ENCODE results near the gene AXIN2.
"Not testable (repeated sequence)": the region's sequence is repeated elsewhere in the genome, so short reads cannot be mapped to it uniquely, and the experiment has no call there.

AXIN2 gene

DNA sequence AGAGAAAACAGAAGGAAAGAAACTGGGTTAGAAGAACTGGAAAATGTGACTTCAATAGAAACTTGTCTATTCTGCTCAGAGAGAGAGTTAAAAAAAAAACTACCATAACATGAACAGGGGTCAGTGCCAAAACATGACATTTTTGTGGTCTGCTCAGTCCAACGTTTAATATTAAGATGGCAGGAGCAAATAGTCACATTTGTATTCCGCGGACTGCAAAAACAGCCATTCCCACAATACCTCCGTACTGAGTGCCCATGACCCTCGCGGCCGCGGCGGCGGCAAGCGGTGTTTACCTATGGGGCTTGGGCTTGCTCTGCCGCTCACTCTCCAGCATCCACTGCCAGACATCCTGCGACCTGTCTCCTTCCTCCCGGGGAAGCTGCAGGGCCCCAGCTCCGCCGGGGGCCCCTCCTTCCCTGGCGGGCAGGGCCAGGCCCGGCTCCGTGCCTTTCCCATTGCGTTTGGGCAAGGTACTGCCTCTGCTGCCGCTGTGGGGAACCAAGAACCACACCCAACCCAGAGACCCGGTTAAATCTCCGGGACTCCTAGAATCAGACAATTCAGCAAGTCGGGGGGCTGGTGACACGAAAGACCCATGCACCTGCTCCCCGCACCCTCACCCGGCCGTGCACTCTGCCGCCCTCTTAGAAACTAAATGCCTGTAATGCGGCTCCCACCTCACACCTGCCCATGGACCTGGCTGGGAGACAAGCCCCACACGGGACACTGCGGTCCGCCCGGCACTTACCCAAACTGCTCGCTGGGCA, 24.7 kb downstream of the AXIN2 start:
- no peak for DNase-seq

DNA sequence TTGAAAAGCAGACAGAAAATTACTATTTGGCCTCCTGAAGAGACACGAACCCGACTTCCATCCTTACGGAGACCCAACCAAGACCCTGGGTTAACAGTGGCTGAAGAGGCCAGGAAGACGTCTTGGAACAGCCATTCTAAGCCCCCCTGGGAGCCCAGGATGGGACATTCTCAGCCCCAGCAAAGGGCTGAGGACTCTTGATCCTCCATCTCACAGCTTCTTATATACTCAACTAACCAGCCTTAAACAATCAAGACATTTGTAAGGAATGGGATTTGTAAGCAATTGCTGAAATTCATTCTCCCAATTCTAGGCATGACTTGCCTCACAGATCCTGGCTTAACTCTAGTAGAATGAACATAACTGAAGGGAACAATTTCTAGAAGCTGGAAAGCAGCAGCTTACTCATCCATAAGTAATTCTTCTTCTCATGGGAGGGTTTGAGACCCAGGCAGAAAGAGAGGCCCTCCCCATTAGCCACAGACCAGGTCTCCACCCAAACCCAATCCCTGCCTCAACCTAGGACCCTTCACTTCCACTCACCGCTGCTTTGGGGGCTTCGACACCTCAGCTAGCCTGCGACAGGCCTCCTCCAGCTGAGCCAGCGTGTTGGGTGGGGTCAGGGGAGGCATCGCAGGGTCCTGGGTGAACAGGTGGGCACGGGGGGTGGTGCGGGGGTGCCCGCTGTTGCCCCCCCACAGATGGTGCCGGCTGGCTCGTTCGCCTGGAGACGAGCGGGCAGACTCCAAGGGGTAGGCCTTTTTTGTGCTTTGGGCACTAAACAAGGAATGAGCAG, 25.5 kb downstream of the AXIN2 start:
- no peak for DNase-seq

DNA sequence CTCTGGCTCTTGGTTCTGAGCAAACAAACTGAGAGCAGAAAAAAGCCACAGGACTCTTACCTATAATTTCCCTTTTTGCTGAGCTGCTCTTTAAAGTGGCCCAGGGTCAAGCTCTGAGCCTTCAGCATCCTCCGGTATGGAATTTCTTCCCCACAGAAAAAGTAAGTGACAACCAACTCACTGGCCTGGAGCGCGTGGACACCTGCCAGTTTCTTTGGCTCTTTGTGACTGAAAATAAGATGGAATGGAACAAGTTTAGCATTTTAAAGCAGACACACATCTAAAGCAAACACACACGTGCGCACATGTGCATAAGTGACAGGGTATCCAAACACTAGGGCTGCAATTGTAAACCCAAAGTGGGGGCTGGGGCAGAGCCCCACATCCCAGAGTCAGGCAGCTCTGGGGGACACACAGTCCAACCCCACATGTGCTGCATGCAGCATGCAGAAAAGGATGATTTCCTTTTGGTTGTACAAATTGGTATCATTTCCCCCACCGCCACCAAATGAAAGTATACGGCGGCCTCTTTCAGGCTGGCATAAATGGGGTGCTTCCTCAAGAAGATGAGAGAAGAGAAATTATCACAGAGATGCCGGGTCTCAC, 27.5 kb downstream of the AXIN2 start:
- DNase-seq: no peak

DNA sequence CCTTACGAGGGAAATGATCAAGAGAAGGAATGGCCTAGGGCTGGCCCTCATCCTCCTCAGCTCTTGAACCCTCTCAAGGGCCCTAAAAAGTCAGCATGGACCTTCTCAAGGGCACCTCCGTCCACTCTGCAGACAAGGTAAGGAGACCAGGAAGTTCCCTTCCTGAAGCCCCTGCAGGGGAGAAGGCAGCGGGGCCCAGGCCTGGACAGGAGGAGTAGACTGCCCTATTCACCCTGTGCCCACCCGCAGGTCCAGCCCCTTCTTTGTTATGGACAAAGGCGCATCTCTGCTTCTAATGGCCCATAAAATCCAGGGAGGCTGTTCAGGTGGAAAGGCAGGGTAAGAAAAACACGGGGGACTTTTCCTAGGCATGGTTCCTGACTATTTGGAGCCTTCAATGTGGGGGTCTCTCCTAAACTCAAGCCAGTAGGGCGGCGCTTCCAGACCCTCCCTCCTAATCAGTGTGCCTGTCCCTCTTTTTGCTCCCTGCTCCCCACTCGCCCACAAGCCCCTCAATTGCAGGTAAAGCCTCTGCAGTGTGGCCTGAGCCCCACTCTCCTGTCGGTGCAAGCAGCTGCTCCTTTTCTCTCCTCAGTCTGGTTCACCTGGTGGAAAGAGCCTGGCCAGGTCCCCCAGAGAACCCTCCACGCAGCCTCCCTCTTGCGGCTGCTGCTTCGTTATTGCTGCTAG, 28.2 kb downstream of the AXIN2 start:
- DNase-seq: no peak

DNA sequence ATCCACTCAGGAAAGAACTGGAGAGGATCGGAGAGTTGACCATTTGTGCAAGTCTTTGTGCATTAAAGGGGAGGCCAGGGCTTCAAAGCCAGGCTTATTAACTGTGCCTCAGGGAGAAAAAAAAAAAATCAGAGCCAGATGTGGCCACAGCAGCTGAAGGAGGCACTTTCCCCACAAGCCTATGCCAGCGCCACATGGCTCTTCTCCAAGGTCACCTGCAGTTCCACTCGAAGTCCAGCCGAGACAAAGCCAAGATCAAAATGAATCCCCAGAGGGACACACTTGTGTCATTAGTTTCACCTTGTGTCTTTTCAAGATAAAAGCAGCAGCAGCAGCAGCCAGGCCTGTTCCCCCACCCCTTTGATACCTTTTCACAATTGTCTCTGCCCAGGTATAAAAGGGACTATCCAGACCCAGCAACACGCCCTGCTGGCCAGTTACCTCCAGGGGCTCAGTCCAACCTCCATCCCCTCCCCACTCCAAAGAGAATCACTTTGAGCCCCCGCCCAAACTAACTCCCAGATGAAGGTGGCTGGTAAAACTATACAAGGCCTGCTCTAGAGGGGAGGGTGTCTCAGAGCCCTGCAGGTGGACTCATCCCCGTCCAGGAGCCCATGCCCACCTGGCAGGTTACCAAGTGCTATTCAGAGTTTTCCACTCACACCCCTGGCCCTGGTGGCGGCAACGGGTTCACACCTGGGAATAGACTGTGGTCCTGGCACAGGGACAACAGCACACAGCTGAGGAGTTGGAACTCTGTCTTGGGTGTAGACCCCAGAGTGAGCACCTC, 29.2 kb downstream of the AXIN2 start:
- DNase-seq: no peak

DNA sequence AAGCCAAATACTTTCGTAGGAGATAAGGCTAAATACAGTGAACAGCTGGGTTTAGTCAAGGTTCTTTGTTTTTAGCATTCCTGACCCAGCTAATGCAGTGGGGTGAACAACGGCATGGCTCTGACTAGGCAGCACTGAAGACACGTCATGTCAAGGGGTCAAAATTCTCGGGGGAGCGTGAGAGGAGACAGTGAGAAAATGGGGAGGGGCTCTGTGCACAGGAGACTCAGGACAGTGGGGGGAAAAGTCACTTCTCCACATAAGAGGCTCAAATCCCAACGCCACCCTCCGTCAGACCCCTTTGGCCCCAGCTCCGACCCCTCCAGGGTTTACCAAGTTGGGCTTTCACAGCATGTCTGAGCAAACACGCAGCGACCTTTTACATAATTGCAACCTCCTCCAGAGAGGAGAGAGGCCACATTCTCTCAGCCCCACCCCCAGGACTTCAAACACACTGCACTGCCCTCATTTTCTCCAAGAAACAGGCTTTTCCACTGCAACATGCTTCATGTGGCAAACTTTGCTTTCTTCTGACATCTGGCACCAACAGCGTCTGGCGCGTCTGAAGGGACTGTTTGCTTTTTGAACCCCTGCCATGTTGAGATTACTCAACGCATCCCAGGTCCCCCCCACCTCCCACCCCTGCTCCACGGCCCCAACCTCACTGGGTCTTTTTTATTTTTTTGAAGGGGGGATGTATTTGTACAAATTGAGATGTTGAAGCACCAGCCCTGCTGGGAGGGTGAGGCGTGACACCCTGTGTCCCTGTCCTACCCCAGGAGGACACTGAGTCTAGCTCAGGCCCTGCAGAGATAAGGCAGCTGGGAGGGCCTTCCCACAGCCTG, 30.0 kb downstream of the AXIN2 start:
- no peak for DNase-seq

DNA sequence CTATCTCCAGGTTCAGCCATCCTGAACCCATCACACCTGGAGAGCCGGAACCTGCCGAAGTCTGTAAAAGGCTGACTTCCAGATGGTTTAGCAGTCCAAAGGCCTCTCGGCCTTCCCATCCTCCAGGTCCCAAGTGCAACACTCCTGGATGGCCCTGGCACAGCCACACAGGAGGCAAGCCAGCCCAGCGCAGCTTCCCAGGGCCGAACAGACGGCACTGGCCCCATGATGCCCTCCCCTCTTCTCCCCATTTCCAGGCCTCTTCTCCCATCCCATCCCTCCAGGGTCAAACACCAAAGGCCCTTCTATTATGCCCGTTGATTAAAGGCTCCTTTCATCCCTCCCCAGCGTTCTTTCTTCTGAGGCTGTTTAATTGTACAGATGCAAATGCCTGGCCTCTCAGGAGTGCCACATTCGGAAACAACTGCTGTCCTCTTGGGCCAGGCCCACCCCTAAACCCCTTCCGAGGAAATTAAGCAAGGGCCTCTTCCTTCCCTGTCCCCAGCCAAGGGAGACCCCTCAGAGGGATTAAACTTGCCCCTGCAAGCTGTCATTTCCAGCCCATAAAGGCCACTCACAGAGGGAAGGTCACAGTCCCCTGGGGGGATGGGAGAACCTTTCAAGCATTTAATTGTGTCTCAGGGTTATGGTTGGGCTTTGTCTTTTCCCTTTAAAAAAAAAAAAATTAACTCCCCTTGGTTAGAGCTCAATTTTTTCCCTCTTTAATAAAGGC, 30.8 kb downstream of the AXIN2 start:
- no peak for DNase-seq

DNA sequence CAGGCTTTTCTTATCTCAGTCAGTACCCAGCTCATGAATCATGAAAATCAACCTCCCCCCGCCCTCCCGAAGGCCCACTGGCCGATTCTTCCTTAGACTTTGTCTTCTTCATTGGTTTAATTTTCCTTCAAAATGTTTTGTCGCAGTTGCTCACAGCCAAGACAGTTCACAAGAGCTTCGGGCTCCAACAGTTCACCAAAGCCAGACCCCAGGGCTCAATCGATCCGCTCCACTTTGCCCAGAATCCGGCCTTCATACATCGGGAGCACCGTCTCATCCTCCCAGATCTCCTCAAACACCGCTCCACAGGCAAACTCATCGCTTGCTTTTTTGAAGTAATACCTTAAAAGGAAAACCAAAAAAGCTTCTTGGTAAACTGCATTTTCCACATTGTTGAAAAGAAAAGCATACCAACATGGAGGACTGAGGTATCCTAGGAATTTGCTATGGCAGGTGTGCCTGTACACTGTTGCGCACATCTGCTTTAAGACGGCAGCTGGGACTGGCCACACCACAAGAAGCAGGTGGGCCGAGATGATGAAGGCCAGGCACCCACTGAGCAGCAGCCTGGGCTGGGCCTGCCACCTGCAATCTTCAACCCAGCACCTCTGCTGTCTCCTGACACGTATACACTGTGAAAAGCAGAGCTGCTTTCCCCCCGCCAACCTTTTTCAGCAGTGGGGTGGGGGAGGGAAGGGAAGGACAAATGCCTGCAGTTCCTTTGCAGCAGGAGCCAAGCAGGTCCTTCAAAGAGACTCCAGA, 31.5 kb downstream of the AXIN2 start:
- DNase-seq: no peak

DNA sequence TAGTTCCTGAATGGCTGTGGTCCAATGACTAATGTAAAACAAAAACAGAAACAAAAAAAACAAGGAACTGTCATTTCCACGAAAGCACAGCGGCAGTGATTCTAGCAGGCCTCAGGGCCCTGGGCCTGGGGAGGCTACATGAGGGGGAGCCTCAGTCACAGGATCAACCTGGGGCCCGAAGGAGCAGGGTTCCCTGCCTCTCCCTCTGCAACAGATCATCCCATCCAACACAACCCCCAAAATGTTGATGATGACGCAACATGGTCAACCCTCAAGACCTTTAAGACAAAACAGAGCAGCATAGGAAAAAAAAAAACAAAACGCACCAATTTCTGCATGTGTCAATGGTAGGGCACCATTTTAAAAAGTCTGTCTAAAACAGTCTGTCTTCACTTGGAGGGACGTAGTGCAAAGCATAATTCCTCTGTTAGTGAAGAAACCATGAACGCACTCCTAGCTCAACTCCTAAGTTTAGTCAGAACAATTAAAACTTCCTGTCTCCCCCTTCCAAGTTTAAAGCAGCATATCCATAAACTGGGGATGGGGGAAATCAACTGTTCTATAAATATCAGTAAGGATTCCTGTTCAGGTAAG, 32.3 kb downstream of the AXIN2 start:
- no peak for DNase-seq

DNA sequence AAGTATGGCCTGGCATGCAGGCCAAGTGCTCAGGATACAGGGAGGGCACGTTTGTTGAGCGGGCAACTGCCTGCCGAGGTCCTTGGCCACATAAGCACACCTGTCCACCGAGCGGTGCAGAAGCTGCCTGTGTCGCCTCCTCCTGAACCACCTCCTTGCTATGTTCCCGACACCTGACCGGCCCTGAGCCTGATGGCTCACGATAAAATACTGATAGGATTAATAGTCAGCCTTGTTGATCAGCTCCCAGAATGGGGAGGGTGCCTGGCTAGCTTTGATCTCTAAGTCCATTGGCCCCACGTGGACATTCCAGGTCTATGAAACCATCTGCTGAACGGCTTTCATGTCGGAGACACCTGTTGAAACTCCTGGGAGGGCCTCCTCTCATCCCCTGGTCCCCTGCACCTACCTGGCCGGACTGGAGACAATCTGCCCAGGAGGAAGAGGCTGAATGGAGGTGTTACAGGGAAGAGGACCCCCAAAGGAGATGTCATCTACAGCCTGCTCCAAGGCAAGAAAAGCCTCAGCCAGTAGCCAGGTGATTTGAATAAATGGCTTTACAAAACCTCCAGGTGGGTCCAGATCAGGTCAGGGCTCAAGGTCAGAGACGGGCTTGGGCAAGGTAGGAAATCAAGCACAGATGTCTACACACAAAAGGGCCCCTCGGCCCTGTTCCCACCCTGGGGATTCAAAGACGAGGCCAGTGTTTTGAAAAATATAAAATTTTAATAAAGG, 33.4 kb downstream of the AXIN2 start:
- no peak for DNase-seq

DNA sequence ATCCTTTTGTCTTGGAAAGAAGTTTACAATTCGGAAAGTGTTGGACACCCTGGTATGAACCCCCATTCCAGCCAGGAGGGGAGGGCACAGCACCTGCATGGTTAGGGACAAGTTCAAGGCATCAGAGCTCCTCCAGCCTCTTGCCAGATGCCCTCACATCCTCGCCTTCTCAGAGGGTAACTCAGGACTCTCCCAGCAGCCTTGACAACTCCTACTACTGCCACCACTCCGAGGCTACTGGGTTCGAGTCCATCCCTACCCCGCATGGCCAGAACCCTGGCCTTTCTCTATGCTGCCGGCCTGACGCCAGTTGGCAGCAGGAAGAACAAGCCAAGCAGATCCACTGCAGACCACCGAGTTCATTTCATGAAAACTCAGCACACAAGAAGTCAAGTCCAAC, 34.1 kb downstream of the AXIN2 start:
- no peak for DNase-seq

DNA sequence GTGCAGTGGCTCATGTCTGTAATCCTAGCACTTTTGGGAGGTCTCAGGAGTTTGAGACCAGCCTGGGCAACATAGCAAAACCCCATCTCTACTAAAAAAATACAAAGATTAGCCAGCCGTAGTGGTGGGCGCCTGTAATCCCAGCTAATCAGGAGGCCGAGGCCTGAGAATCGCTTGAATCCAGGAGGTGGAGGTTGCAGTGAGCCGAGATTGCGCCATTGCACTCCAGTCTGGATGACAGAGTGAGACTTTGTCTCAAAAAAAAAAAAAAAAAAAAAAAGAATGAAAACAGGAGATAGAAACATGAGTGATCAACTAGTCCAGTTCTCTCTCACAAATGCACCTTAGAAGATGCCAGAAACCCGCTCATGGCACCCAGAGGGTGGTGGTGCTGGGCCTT, 34.6 kb downstream of the AXIN2 start:
- DNase-seq: not testable (repeated sequence)

DNA sequence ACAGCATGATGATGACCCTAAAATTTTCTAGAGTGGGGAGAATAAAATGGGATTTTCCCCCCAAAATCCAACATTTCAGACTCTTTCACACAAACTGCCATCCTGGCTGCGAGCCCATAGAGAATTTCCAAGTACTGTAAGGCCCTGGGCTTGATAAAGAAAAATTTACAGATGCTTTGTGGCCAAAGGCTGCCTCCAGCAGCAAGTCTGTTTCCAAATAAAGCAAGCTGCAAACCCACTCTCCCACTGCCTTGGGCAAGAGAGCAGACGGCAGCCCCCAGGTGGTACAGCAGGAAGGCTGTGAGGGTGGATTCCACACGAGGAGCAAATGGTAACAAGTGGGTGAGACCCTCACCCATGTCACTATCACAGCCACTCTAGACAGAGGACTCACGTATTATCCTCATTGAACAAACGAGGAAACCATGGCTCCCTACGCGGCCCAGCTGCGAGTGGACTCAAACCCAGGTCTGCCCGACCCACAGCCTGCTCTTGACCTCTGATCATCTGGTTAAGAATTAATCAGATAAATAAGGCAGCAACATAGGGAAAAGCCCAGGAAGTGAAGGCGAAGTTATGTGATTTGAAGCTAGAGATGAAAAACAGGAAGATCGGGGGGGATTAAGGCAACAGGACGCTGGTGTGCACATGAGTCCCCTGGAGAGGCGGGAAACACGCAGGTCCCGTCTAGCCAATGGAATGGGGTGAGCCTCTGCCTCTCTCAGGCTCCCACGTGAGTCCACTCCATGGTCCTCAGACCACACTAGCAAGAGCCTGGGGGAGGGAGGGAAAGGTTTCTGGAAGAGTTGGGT, 37.4 kb downstream of the AXIN2 start:
- DNase-seq: no peak

DNA sequence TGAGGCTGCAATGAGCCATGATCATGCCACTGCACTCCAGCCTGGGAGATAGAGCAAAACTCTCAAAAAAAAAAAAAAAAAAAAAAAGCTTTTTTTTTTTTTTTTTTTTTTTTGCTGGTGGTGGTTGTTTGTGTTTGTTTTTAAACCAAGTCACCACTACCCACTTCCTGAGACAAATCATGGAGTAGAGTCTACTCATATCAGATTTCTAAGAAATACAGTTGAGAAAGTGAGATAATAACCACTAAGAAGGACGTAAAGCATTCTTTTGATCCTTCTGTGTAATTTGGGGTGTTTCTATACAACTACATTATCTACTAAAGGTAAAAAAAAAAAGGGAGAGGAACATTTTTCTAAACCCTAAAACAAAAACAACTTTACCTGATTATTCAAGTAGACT, 38.0 kb downstream of the AXIN2 start:
- no peak for DNase-seq

DNA sequence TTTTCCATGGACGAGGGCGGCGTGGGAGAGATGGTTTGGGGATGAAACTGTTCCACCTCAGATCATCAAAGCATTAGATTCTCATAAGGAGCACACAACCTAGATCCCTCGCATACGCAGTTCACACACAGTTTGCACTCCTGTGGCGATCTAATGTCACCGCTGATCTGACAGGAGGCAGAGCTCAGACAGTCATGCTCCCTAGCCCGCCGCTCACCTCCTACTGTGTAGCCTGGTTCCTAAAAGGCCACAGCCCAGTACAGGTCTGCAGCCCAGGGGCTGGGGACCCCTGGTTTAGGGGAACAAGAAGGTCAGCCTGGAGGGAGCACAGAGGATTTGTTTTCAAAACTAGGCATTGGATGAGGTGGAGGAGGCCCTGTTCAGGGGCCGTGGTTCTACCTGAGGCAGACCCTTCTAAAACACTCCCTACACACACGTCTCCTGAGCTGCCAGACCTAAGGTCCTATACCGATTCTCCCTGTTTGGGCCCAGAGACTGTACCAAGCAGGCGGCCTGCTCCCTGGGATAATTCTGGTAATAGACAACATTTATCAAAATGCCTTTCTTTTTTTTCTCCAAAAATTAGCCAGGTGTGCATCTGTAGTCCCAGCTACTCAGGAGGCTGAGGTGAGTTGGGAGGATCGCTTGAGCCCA, 38.6 kb downstream of the AXIN2 start:
- DNase-seq: peak; percentile 13

DNA sequence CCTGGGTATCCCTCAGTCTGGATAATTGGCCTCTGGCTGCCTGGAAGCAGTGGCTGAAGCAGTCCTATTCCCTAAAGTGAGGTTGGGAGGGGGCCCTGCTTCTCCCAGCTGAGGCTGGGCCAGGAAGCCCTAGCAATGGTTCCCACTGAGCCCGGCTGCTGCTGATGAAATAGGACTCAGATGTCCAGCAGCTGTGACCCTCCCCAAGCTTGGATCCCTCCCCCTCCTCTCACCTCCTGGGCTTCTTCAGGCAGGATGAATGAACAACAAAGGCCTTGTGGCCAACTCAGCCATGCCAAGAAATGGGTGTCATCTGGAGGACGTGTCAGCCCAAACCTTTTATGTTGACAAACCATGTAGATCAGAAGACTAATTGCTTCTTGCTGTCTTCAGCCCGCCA, 42.0 kb downstream of the AXIN2 start:
- no peak for DNase-seq

DNA sequence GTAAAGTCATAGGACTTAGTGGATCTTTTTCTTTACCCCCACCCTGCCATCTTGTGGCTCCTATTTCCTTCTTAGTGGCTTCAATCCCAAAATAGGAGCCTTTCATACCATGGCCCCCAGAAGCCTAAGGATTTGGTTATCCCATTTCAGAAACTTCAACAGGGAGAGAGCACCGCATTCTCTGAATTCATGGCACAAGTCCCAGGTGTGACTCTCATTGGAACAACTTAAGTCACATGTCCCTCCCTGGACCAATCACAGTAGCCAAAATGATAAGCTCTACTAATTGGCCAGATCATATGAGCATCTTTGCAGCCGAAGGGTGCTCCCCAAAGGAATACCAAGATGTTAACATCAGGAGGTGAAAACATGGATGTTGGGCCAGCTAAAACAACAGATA, 43.2 kb downstream of the AXIN2 start:
- DNase-seq: no peak

Measured in CD4-positive, alpha-beta T cell treated with Interleukin-17A for 4 hours (primary cell).